ENCODE data around the gene CTDNEP1.
A peak's percentile ranks its signal among the peaks of the same experiment; 100 is the strongest.

Gene CTDNEP1

DNA sequence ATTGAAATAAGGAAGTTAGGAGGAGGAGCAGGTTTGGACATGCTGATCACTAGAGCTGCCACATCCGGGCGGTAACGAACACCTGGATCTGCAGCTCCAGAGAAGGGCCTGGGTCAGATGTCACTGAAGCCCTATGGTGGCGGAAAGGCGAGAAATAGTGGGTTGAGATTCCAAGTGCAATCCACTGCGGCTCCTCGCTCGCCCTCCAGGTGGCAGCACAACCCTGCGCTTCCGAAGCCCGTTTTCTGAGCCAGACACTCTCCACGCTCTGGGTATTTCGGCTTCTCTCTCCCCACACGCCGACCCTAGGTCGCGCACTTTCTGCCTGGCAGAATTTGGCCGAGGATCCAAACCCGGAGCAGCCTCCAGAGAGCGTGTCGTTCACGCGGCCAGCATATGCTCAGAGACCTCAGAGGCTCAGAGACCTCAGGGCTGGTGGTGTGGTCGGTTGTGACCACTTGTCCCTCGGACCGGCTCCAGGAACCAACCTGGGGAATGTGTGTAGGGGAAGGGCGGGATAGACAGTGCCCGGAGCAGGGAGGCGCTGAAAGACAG is 29.1 kb upstream of the CTDNEP1 start:
- DNase-seq (ENCODE audit: low read depth), result peak; percentile 79

DNA sequence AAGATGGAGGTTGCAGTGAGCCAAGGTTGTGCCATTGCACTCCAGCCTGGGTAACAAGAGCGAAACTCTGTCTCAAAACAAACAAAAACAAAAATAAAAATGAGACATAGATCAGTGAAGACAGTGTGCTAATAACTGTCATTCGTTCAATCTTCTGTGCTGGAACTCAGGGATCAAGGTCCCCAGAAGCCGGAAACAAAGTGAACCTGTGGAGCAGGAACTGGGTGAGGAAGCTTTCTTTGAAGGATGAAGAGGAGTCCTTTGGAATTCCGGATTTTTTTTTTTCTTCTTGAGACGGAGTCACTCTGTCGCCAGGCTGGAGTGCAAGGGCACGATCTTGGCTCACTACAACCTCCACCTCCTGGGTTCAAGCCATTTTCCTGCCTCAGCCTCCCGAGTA is 27.9 kb upstream of the CTDNEP1 start:
- DNase-seq (ENCODE audit: low read depth), result no peak

- DNase-seq (ENCODE audit: low read depth), result no peak
Measured at GRCh38 chr17:7266784-7267183, 15.2 kb upstream of the CTDNEP1 start.

DNA sequence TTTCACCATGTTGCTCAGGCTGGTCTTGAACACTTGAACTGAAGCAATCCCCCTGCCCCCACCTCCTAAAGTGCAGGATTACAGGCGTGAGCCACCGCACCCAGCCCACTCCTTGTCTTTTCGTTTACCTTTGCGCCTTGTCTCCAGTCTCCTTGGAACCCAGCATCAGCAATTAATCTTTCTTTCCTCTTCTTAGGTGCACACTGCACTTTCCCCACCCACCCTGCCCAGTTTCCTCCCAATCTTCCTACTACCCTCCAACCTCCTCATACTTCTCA is 12.2 kb upstream of the CTDNEP1 start:
- no peak for DNase-seq (ENCODE audit: low read depth)

GRCh38 chr17:7262935-7263800 is 11.6 kb upstream of the CTDNEP1 start:
- no peak for DNase-seq (ENCODE audit: low read depth)

DNA sequence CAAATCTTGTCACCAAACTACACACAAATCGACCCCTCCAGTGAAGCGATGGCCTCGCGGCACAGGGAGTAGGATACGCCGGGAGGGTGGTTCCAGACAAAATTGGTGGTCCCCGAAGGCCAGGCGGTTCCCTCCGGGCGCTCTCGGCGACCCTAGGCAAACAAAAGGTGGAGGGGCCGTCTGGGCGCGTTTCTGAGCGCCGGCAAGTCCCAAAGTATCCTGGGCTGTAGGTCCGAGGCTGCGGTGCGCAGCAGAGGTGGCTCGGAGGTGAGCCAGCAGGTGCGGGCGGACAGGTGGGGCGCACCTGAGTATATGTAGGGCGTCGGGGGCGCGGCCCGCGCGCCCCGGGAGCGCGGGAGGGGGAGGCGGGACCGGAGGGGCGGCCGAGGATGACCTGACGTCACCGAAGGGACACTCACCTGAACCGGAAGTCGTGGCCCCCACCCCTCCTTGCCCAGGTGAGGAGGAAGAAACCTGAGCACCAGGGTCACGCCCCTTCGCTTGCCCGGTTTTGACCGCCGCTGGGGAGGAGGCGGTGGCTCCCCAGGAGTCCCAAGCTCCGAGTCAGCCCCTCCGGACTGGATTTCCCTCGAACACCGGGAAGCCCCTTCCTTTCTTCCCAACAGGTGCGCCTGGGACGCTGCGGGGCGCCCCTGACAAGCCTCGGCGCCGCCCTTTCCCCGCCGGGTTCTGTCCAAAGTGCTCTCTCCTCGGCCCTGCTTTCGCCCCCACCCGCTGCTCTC is 10.8 kb upstream of the CTDNEP1 start, which contains the start of gene CLDN7:
Gene CLDN7, minus strand, starts transcription at position 287 of the 743 bp plus-strand sequence. CDS start 435 bp downstream, outside the sequence.
- DNase-seq (ENCODE audit: low read depth), result no peak

DNA sequence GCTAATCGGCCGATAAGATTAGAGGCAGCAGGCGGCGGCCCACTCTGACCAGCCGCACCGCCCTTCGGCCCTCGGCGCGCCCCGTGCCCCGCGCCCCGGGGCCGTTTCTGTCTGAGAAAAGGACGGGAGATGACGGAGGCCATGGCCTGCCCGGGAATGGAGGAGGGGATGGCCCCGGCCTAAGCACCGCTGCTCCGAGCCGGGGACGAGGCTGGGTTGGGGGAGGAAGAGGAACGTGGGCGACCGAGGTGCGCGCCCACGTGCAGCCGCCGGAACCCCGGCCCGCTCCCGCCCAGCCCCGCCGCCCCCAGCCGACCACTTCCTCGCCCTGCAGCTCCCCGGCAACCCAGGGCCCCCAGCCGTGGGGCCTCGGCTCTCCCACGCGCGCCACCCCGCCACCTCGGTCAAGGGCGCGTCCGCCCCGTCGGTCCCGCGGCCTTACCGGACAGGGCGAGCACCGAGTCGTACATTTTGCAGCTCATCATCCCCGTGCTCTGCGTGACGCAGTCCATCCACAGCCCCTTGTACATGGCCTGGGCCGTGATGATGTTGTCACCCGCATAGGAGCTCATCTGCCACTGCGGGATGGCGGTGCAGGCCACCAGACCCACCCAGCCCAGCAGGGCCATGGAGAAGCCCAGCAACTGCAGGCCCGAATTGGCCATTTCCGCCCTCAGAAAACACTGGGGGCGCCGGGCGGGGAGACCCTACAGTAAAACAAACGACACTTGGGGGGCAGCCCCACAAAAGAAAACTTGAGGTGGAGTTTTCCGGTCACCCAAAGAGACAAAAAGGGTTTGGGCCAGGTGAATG is 10.1 kb upstream of the CTDNEP1 start:
- DNase-seq (ENCODE audit: low read depth), result no peak

- no peak for DNase-seq (ENCODE audit: low read depth)
Measured at GRCh38 chr17:7260651-7261378, 9.3 kb upstream of the CTDNEP1 start.

DNA sequence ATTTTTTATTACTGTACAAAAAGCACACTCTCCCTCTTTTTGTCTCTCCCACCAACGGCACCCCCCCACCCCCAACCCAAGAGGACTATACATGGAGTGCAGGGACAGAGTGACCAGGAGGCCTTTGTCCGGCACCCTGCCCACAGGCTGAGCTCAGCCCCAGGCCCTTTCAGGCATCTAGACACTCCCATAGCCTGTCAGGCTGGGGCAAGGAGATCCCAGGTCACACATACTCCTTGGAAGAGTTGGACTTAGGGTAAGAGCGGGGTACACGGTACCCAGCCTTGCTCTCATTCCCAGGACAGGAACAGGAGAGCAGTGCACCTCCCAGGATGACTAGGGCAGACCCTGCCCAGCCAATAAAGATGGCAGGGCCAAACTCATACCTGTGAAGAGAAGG is 8.6 kb upstream of the CTDNEP1 start:
- DNase-seq (ENCODE audit: low read depth), result no peak

GRCh38 chr17:7259555-7259889 is 8.0 kb upstream of the CTDNEP1 start:
- DNase-seq (ENCODE audit: low read depth), result no peak

DNA sequence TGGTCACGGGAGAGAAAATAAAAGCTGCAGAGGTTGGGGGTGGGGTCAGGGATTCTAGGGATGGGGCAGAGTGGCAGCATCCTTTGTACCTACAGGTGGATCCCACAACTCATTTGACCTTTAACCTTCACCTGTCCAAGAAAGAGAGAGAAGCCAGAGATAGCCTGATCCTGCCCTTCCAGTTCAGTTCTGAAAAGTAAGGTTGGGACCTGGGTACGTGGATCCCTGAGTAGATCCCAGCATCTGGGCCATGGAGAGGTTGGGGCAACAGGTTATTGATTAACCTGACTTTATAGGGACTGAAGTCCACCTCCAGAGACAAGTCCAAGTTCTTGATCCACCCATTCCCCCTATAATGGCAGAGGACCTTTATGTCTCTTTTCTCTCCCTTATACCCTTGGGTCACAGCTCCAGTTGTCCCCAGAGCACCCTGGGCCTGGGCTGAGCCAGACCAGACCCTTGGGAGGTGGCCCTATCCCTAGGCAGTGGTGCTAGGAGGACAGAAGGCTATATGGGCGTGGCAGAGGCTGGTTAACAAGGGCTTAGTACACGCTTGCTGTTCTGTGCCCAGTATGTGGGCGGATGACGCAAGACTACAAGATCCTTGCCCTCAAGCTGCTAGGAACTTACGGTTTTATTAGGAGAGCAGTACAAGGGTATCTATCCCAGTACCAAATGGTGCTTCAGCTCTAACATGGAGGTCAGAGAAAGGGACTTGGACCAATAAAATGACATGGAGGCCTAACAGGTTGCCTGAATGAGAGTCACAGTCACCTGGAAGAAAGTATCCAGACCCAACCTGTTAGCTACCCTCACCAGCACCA is 7.4 kb upstream of the CTDNEP1 start:
- DNase-seq (ENCODE audit: low read depth), result no peak

DNA sequence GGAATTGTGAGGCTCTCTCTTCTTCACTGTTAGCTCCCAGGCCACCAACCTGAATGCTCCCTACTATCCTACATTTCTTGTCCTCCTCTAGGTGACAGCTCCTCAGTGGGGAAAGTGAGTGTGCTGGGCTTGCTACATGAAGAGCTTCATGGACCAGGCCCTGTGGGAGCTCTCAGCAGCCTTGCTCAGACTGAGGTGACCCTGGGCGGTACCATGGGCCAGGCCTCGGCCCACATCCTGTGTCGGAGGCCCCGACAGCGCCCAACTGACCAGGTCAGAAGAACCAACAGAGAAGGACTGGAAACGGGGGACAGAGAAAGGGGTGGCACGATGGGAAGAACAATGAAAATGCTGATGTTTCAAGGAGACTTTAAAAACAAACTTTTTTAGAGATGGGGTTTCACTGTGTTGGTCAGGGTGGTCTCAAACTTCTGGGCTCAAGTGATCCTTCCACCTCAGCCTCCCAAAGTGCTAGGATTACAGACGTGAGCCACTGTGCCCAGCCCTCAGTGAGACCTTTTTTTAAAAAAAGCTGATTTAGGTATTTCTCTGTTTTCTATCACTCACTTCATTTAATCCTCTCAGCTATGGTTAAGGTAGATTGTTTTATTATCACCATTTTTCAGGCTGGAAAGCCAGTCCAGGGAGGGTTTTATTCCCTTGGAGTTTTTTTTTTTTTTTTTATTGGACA is 5.4 kb upstream of the CTDNEP1 start:
- no peak for DNase-seq (ENCODE audit: low read depth)

- no peak for DNase-seq (ENCODE audit: low read depth)
Measured at GRCh38 chr17:7254511-7254910, 3.0 kb upstream of the CTDNEP1 start.

DNA sequence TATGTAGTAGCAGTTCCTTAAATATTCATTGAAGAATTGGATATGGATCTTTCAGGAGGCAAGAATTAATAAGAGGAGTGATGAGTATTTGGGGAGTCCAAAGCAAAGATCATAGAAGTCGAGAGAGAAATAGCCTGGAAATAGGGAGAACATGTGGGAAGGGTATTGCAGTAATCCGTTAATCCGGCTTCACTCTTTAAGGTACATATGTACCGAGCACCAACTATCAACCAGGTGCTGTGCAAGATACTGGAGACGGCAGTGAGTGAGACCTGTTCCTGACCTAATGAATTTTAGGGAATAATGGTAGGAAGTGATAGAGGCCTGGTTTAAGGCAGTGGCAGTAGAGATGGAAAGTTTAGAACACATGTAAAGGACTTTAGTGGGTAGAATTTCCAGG is 1.5 kb upstream of the CTDNEP1 start:
- no peak for DNase-seq (ENCODE audit: low read depth)

- peak; percentile 80 for DNase-seq (ENCODE audit: low read depth)
Measured at GRCh38 chr17:7252176-7253043, 876 bp upstream of the CTDNEP1 start, which contains the start of gene ELP5. ELP5 (plus strand) TSS chr17:7252215; CDS start chr17:7252551, 336 bp downstream.

DNA sequence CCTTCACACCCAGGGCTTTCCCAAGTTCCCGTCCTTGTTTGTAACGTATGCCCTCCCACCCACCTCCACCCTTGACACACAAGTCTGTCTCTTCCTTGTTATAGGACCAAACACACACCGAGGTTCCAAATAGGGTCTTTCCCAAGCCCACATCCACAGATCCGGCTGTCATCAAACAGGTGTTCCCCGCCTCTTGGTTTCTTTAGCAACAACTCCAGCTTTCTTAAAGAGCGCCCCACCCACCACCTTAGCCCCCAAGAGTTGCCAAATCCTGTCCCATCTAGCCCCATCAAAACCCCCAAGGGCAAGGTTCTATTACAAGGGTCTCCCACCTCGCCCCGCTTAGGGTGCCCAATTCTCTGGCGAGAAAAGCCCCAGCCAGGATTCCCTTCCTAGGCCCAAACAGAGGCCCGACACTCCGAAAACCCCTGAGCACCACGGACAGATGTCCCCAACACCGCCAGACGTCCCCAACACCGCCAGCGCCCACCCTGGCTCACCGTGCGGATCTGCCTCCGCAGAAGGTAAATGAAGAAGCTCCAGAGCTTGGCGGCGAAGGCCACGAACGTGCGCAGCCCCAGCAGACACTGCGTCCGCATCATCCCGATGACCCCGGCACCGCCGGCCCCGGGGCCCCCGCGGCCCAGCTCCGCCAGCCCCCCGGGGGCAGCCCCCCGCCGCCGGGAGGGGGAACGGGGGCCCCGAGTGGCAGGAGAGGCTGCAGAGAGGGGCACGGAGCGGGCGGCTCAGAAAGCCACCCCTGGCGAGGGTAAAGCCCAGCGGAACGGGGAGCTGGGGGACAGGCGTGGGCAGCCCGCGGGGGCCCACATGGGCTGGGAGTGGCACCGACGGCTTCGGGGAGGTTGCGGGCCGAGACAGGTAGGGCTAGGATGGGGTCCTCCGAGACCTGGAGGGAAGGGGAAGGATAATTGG is 573 bp downstream of the CTDNEP1 start:
- no peak for DNase-seq (ENCODE audit: low read depth)

- DNase-seq (ENCODE audit: low read depth), result no peak
Measured at GRCh38 chr17:7249830-7250229, 1.7 kb downstream of the CTDNEP1 start.

DNA sequence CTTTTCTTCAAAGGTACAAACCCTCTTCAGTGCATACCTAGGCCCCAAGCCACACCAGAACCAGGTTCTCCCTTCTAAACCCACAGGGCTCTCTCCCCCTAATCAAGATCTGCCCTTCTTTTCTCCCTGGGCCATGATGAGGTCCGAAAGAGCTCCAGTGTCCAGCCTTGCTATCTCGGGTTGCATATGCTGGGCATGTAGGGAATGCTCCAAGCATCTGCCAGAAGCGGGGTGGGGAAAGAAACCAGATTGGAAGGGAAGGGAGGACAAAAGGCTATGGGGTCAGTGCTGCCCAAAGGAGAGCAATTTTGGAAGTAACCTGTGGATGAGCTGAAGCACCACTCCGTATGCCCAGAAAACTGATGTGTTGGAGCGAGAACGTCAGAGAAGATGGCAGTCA is 2.3 kb downstream of the CTDNEP1 start:
- no peak for DNase-seq (ENCODE audit: low read depth)
